ENCODE measurements around the gene HOXC12. TPM values are rescaled to one million over a fixed set of nuclear protein-coding genes. Genes with fewer than 3 reads are reported as not detected.

HOXC12 gene
- total RNA-seq, 1 experiment from 2014 or later, result not detected

DNA sequence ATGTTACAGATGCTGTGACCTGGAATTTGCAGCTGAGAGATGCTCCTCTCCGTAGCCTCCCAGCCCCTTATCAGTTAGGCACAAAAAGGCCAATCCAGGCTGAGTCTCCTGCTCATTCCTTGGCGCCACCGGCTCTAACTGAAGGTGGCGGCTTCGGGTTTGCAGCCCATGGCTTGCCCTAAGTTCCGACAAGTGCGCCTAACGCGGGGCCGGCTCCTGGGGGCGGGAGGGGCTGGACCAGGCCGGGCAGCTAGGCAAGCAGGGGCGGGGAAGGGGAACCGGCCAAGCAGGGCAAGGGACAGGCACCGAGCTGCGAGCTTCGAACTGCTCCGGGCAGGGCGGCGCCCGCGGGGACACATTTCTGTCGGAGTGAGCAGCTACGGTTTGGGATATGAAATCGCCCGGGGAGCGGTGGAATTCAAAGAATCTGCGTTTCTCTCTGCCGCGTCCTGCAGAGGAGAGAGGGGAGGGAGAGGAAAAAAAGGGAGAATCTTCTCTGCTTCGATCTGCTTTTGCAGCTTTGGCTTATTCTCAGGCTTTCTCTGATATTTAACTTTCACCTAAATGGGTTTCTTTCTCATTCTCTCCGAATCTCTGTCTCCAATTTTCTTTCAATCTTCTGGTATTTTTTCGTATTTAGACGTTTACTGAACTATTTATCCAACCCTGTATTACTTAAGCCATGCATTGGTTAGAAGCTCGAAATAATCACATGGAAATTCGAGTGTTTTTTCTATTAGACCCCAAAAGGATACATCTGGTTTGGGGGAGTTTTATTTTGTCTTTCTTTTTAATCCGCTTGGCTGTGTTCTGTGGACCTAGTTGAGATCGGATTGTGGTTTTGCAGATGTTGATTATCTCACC lies 1.6 kb upstream of the HOXC12 start:
- Mint-ChIP-seq H3K9me3 (no peaks in the 10 kb centered on the region), H3K4me1 (peaks cover 28% of the 10 kb centered on the region), H3K27me3 (ENCODE audit: low read depth) (peaks cover 100% of the 10 kb centered on the region), H3K36me3 (no peaks in the 10 kb centered on the region), H3K27ac (no peak overlapping the region), H3K4me3 (peak overlapping the region; percentile 23)
- CTCF ChIA-PET, result interaction anchor here (0.6 to 4.9 kb wide), 16 partner anchors 8 to 728 kb away, joined by 3 to 26 read pairs (median 5); partner anchors contain the start of genes HOXC10 and HOXC5
- ATAC-seq, result peak; percentile 21
- no peak for TF ChIP-seq ZNF423 (CRISPR knock-in tag; IDR thresholded peaks at IDR 0.05)
- no peak for TF ChIP-seq OVOL2 (CRISPR knock-in tag; IDR thresholded peaks at IDR 0.05; ENCODE audit: borderline replicate concordance)
- peak; percentile 58; the same call in 1 of the 2 replicates for TF ChIP-seq TEAD4 (CRISPR knock-in tag; IDR thresholded peaks at IDR 0.05)
- TF ChIP-seq TEAD1 (CRISPR knock-in tag; IDR thresholded peaks at IDR 0.05), result peak; percentile 38; the same call in 1 of the 2 replicates
- TF ChIP-seq E2F1 (CRISPR knock-in tag; IDR thresholded peaks at IDR 0.05), result no peak
- DNase-seq (ENCODE audit: low spot score), result peak; percentile 81
- POLR2A ChIA-PET, result interaction anchor here (0.5 to 1.6 kb wide), 5 partner anchors 14 to 102 kb away, joined by 3 to 4 read pairs (median 4); partner anchors contain the start of gene HOXC13

DNA sequence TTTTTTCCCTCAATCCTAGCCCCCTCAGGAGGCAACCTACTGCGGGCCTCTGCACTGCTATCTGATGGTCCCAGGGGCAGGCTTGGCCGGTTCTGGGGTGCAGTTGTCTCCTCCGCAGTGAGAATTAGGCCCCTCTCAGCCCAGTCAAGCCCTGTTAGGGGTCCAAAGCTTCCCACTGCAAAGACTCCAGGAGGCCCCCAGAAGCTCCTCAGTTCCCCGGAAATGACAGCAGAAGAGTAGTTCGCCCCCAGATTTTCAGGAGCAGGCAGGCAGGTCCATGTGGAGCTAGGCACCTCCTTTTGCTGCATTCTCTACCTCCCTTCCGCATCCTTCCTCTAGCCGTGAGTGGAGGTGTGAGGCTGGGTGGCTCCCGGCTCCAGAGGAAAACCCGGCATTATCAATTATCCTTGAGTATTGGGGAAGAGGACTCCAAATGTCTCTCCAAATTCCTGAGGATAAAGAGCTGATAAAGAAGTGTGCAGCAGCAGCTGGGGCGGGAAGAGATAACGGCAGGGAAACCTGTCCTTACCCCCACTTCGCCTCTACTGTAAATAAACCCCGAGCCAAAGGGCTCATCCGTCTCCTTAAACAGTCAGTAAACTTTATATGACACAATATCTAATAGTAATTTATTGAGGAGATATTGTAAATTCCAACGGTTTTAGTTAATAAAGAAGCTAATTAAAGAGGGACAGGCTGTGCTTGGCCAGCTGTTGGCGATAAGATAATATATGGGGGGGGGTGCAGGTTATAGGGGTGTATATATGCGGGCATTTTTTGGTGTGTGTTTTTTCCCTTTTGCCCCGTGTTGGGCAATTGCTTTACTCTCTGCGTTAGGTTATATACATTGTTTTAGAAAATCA lies 641 bp upstream of the HOXC12 start:
- H3K27me3 Mint-ChIP-seq (ENCODE audit: low read depth), result peaks cover 100% of the 10 kb centered on the region
- H3K4me1 Mint-ChIP-seq, result peaks cover 27% of the 10 kb centered on the region
- DNase-seq (ENCODE audit: low spot score) (no peak), ATAC-seq (no peak)
- CTCF ChIA-PET, result interaction anchor here (0.6 to 4.9 kb wide), 4 partner anchors 31 to 197 kb away, joined by 4 to 26 read pairs (median 10); partner anchors contain the start of gene HOXC10
- POLR2A ChIA-PET, result interaction anchor here (0.5 to 1.4 kb wide), 3 partner anchors 15 to 93 kb away, joined by 3 to 4 read pairs (median 3); partner anchors contain the start of gene HOXC13
- H3K27ac Mint-ChIP-seq, result no peak overlapping the region
- H3K36me3 Mint-ChIP-seq, result no peaks in the 10 kb centered on the region
- TF ChIP-seq ZNF416 (CRISPR knock-in tag; IDR thresholded peaks at IDR 0.05) (no peak), JUN (CRISPR knock-in tag; IDR thresholded peaks at IDR 0.05) (no peak), E2F1 (CRISPR knock-in tag; IDR thresholded peaks at IDR 0.05) (no peak), NFE2L1 (CRISPR knock-in tag; IDR thresholded peaks at IDR 0.05) (no peak), HMGA2 (CRISPR knock-in tag; IDR thresholded peaks at IDR 0.05) (no peak), NR2C2 (CRISPR knock-in tag; IDR thresholded peaks at IDR 0.05) (no peak), MXD4 (CRISPR knock-in tag; IDR thresholded peaks at IDR 0.05; ENCODE audit: borderline replicate concordance) (no peak), OVOL2 (CRISPR knock-in tag; IDR thresholded peaks at IDR 0.05; ENCODE audit: borderline replicate concordance) (no peak), MLX (CRISPR knock-in tag; IDR thresholded peaks at IDR 0.05) (no peak), ZNF219 (CRISPR knock-in tag; IDR thresholded peaks at IDR 0.05; ENCODE audit: borderline replicate concordance) (no peak), GABPB1 (CRISPR knock-in tag; IDR thresholded peaks at IDR 0.05) (no peak), ETV6 (CRISPR knock-in tag; IDR thresholded peaks at IDR 0.05) (no peak), KAT7 (CRISPR knock-in tag; IDR thresholded peaks at IDR 0.05; ENCODE audit: borderline replicate concordance) (no peak), CREM (CRISPR knock-in tag; IDR thresholded peaks at IDR 0.05) (no peak)
- TF ChIP-seq, protein P1, sequence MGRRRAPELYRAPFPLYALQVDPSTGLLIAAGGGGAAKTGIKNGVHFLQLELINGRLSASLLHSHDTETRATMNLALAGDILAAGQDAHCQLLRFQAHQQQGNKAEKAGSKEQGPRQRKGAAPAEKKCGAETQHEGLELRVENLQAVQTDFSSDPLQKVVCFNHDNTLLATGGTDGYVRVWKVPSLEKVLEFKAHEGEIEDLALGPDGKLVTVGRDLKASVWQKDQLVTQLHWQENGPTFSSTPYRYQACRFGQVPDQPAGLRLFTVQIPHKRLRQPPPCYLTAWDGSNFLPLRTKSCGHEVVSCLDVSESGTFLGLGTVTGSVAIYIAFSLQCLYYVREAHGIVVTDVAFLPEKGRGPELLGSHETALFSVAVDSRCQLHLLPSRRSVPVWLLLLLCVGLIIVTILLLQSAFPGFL (CRISPR knock-in tag; IDR thresholded peaks at IDR 0.05; ENCODE audit: borderline replicate concordance), result no peak
- TF ChIP-seq, protein P2, sequence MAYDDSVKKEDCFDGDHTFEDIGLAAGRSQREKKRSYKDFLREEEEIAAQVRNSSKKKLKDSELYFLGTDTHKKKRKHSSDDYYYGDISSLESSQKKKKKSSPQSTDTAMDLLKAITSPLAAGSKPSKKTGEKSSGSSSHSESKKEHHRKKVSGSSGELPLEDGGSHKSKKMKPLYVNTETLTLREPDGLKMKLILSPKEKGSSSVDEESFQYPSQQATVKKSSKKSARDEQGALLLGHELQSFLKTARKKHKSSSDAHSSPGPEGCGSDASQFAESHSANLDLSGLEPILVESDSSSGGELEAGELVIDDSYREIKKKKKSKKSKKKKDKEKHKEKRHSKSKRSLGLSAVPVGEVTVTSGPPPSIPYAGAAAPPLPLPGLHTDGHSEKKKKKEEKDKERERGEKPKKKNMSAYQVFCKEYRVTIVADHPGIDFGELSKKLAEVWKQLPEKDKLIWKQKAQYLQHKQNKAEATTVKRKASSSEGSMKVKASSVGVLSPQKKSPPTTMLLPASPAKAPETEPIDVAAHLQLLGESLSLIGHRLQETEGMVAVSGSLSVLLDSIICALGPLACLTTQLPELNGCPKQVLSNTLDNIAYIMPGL (CRISPR knock-in tag; IDR thresholded peaks at IDR 0.05), result no peak
- TF ChIP-seq, protein P3, sequence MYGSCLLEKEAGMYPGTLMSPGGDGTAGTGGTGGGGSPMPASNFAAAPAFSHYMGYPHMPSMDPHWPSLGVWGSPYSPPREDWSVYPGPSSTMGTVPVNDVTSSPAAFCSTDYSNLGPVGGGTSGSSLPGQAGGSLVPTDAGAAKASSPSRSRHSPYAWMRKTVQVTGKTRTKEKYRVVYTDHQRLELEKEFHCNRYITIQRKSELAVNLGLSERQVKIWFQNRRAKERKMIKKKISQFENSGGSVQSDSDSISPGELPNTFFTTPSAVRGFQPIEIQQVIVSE (CRISPR knock-in tag; IDR thresholded peaks at IDR 0.05; ENCODE audit: borderline replicate concordance), result no peak
- H3K9me3 Mint-ChIP-seq, result no peaks in the 10 kb centered on the region
- H3K4me3 Mint-ChIP-seq, result no peak overlapping the region

All from WTC11 (cell line).